ENCODE results near the gene SLC43A1. TPM values are rescaled to one million over a fixed set of nuclear protein-coding genes. Genes with fewer than 3 reads are reported as not detected.

Gene SLC43A1
- total RNA-seq, 1 donor from 2014 or later, result 6.4 TPM

GRCh38 chr11:57530596-57531507, 15.3 kb upstream of the SLC43A1 start, which contains the start of gene TIMM10:
Gene TIMM10 (minus strand): TSS chr11:57530754. CDS start chr11:57530189, 565 bp downstream.
- DNase-seq (ENCODE audit: missing footprints) (peak; percentile 98), ATAC-seq (peak; percentile 99)
- intact Hi-C loops (cut with DNase I), result loop anchor here (2.0 kb wide), 1 partner anchor 32 kb away; no protein-coding TSS in a partner anchor

DNA sequence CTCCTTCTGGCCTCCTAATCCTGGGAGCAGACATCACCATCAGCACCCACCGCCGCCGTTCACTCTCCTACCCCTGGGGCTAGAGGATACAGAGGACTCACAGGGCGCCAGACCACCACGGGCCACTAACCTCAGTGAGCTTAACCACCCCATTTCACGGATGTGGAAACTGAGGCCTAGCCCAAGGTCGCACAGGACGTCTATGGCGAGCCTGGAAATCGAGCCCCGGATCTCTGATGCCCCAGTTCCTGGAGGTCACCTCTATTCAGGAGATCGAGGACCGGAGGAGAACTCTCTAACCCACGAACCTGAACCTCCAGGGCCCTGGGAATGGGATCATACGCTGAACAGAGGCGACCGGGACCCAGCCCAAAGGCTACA, 14.7 kb upstream of the SLC43A1 start:
- DNase-seq (ENCODE audit: missing footprints) (no peak), ATAC-seq (no peak)
- intact Hi-C loops (cut with DNase I), result loop anchor here (2.0 kb wide), 1 partner anchor 31 kb away; no protein-coding TSS in a partner anchor

DNA sequence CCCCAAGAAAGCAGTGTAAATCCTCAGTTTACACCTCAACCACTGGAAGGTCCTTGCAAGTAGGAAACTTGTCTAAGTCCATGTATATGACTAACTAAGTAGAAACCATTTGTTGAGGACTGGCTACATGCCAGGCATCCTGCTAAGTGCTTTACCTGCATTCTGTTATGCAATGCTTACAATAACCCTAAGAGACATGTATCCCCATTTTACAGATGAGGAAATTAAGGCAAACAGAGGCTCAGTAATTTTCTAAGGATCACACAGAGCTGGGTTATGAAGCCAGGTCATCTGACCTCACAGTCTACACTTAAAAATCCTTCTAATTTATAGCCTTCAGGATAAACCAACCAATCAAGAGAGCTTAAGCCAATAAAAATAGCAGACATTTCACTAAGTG, 13.5 kb upstream of the SLC43A1 start:
- intact Hi-C loops (cut with DNase I), result loop anchor here (5.0 kb wide), 1 partner anchor 182 kb away; no protein-coding TSS in a partner anchor
- ATAC-seq, result no peak
- no peak for DNase-seq (ENCODE audit: missing footprints)

GRCh38 chr11:57527056-57527631, 11.6 kb upstream of the SLC43A1 start:
- no peak for ATAC-seq
- DNase-seq (ENCODE audit: missing footprints), result no peak
- intact Hi-C loops (cut with DNase I), result loop anchor here (1.0 to 5.0 kb wide), 3 partner anchors 34 to 180 kb away; no protein-coding TSS in a partner anchor

GRCh38 chr11:57523419-57523818, 7.9 kb upstream of the SLC43A1 start:
- intact Hi-C loops (cut with DNase I), result no loop called here

GRCh38 chr11:57521116-57521515, 5.6 kb upstream of the SLC43A1 start:
- intact Hi-C loops (cut with DNase I), result no loop called here
- DNase-seq (ENCODE audit: missing footprints) (no peak), ATAC-seq (no peak)

More at GRCh38 chr11:57523419-57523818, 7.9 kb upstream of the SLC43A1 start:
- no peak for DNase-seq (ENCODE audit: missing footprints)
- no peak for ATAC-seq

- no peak for DNase-seq (ENCODE audit: missing footprints)
- no peak for ATAC-seq
- intact Hi-C loops (cut with DNase I), result no loop called here
Observed at GRCh38 chr11:57516061-57516443, 550 bp upstream of the SLC43A1 start.

DNA sequence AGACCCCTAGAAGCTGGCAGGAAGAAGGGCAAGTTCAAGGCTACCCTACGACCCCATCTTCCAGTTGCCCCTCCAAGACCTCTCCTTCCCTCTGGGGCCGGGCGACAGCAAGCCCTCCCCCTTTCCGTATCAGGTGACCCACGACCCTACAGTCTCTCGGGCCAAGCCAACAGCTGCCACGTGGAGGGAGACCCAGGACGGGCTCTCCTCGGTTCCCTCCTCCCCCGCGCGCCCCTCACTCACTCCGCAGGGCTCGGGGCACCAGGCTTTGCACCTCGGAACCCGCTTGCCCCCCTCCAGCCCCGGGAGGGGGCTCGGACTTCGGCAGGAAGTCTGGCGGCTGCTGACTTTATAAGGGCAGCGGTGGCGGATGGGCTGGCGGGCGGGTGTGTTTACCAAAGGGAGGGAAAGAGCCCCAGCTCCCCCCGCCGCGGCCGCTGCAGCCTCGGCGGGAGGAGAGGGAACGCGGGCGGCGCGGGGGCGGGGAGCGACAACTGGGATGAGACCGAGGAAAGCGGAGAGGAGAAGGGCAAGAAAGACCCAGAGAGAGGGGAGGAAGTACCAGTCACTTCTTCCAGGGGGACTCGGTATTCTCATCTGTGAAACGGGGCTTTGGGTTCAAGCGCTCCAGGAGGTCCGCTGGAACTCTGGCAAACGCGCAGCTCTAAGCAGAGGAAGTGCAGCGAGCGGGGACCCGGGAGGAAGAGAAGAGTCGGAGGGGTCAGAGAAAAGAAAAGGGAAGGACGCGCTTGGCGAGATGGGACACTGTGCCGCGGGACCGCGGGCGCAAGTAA, 767 bp downstream of the SLC43A1 start:
- DNase-seq (ENCODE audit: missing footprints), result peak; percentile 87
- peak; percentile 81 for ATAC-seq
- intact Hi-C loops (cut with DNase I), result loop anchor here (2.0 kb wide), 1 partner anchor 16 kb away; no protein-coding TSS in a partner anchor

GRCh38 chr11:57513911-57514537, 1.5 kb downstream of the SLC43A1 start:
- ATAC-seq (peak; percentile 45), DNase-seq (ENCODE audit: missing footprints) (no peak)
- intact Hi-C loops (cut with DNase I), result loop anchor here (2.0 kb wide), 1 partner anchor 15 kb away; no protein-coding TSS in a partner anchor

GRCh38 chr11:57513452-57513795, 2.1 kb downstream of the SLC43A1 start:
- ATAC-seq (no peak), DNase-seq (ENCODE audit: missing footprints) (no peak)
- intact Hi-C loops (cut with DNase I), result no loop called here

- DNase-seq (ENCODE audit: missing footprints) (no peak), ATAC-seq (no peak)
- intact Hi-C loops (cut with DNase I), result no loop called here
Observed at GRCh38 chr11:57512646-57513451, 2.7 kb downstream of the SLC43A1 start.

DNA sequence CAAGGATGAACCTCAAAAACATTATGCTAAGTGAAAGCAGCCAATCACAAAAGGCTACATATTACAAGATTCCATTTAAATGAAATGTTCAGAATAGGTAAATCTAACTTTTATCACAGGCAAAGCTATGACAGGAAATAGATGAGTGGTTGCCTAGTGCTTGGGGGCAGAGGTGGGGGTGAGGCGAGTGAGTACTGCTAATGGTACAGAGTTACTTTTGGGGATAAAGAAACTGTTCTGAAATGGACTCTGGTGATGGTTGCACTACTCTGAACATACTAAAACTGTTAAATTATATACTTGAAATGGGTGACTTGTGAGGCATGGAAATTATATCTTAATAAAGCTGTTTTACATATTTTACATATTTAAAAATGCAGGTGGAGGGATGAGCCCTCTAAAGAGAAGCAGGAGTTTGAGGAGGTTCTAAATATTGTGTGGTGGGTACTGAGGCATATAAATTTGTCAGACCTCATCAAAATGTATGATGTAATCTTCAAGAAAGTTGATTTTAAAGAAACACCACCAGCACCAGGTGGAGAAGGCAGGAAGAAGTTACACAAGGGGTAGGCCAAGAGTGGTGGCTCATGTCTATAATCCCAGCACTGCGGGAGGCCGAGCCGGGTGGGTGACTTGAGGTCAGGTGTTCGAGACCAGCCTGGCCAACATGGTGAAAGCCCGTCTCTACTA, 3.6 kb downstream of the SLC43A1 start:
- ATAC-seq, result no peak
- intact Hi-C loops (cut with DNase I), result no loop called here
- no peak for DNase-seq (ENCODE audit: missing footprints)

DNA sequence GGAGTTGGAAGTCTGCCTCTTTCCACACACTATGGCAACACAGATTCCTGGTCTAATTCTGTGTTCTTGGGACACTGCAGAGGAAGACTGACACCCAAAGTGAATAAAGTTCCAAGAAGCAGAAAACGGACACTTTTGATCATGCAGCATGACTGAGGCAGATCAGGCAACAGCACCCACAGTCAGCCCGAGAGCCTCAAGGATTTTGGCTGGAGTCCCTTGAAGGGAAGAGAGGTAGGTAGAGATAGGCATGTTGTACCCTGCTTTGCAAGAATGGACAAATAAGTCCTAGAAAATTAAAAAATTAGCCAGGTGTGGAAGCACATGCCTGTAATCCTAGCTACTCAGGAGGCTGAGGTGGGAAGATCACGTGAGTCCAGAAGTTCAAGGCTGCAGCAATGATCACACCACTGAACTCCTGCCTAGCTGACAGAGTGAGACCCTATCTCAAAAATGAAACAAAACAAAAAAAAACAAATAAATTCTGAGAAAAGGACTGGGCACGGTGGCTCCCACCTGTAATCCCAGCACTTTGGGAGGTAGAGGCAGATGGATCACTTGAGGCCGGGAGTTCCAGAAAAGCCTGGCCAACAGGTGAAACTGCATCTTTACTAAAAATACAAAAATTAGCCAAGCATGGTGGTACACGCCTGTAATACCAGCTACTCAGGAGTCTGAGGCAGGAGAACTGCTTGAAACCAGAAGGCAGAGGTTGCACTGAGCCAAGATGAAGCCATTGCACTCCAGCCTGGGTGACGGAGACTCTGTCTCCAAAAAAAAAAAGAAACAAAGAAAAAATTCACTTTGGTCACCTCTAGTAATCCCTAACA, 6.9 kb downstream of the SLC43A1 start:
- ATAC-seq, result no peak
- intact Hi-C loops (cut with DNase I), result no loop called here
- DNase-seq (ENCODE audit: missing footprints), result no peak

- DNase-seq (ENCODE audit: missing footprints), result no peak
- ATAC-seq, result no peak
- intact Hi-C loops (cut with DNase I), result no loop called here
Observed at GRCh38 chr11:57506522-57506921, 9.0 kb downstream of the SLC43A1 start.

DNA sequence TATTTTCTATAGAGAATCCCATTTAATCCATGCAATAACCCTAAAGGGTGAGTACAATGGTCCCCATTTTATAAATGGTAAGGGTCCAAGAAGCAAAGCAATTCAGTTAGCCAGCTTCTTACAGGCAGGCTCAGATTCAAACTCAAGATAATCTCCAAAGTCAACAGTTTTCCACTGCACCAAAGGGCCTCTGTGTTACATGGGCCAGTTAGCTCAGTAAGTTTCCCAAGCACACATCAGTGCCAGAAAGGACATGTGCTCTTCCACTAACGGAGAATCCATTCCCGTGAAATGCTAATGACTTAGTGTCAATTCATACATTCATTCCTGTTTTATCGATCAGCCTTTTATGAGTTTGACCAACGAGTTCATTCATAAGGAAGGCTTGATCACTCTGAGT, 11.0 kb downstream of the SLC43A1 start:
- DNase-seq (ENCODE audit: missing footprints), result no peak
- ATAC-seq, result no peak
- intact Hi-C loops (cut with DNase I), result no loop called here

DNA sequence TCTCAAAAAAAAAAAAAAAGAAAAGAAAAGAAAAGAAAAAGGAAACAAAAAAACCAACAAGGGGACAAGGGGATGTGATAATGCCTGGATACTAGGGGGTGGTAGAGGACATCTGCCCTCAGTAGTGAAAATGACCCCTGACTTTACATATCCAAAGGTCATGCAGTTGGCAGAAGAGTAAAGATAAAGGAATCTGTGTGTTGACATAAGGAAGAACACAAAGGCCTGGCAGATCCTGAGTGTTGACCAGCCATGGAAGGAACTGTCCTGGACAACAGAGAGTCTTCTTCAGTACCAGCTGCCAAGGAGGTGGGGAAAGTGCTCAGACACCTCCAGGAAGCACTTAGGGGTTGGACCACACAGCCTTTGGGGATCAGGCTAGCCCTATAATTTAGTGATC, 12.6 kb downstream of the SLC43A1 start:
- ATAC-seq, result no peak
- no peak for DNase-seq (ENCODE audit: missing footprints)
- intact Hi-C loops (cut with DNase I), result no loop called here

- DNase-seq (ENCODE audit: missing footprints), result no peak
- intact Hi-C loops (cut with DNase I), result no loop called here
Observed at GRCh38 chr11:57502376-57502775, 13.1 kb downstream of the SLC43A1 start.

More at GRCh38 chr11:57502376-57502775, 13.1 kb downstream of the SLC43A1 start:
- no peak for ATAC-seq
